Activated CD4-positive, alpha-beta memory T cell treated with anti-CD3 and anti-CD28 coated beads for 36 hours (primary cell): ENCODE data around the gene CELA1. TPM values are rescaled to one million over a fixed set of nuclear protein-coding genes. Genes with fewer than 3 reads are reported as not detected.
"Not testable (repeated sequence)": the region's sequence is repeated elsewhere in the genome, so short reads cannot be mapped to it uniquely, and the experiment has no call there.

Experiments
- CTCF ChIA-PET: fragments of 350-600 bp; sonication (Branson Sonifier 250); formaldehyde crosslinking; loops from one replicate; lab custom pipeline; 2021; ENCODE audit warnings: antibody characterized with exemption, inconsistent platforms; lab: Charles Lee
- POLR2A ChIA-PET: fragments of 350-600 bp; sonication (Branson Sonifier 250); formaldehyde crosslinking; loops from one replicate; lab custom pipeline; 2021; ENCODE audit warnings: antibody characterized with exemption; lab: Charles Lee
- DNase-seq: peaks from one replicate; pipeline ENCODE4 v3.0.0-alpha.2; 2020
- H3K27ac Mint-ChIP-seq: one replicate; pipeline ENCODE4 v1.8.0; 2021; ENCODE audit warnings: mixed read lengths
- H3K27me3 Mint-ChIP-seq: one replicate; pipeline ENCODE4 v1.8.0; 2021; ENCODE audit warnings: mixed read lengths
- H3K36me3 Mint-ChIP-seq: one replicate; pipeline ENCODE4 v1.8.0; 2021; ENCODE audit warnings: mixed read lengths
- H3K4me1 Mint-ChIP-seq: one replicate; pipeline ENCODE4 v1.8.0; 2021; ENCODE audit warnings: low read depth, mixed read lengths
- H3K4me3 Mint-ChIP-seq: one replicate; pipeline ENCODE4 v1.8.0; 2021; ENCODE audit warnings: mild to moderate bottlenecking, mixed read lengths
- H3K9me3 Mint-ChIP-seq: one replicate; pipeline ENCODE4 v1.8.0; 2021; ENCODE audit warnings: mixed read lengths
- intact Hi-C: fragments of 100-400 bp; cut with micrococcal nuclease; formaldehyde crosslinking; loops from one replicate; pipeline ENCODE4 v1.15.1; 2023
- total RNA-seq, 2 experiments: library from RNA; stranded (reverse); gene quantifications; one replicate each; pipeline ENCODE4 v1.2.3, GENCODE V29; 2021

The CELA1 gene
- total RNA-seq, 2 experiments from 2014 or later: 0.24 TPM; not detected in 1

- POLR2A ChIA-PET, H3K27ac Mint-ChIP-seq, H3K36me3 Mint-ChIP-seq, intact Hi-C loops, CTCF ChIA-PET, H3K4me3 Mint-ChIP-seq, H3K9me3 Mint-ChIP-seq, DNase-seq, H3K4me1 Mint-ChIP-seq, H3K27me3 Mint-ChIP-seq: not testable (repeated sequence)
Measured at GRCh38 chr12:51337336-51337735, 9.1 kb downstream of the CELA1 start.

GRCh38 chr12:51335931-51336330 is 10.5 kb downstream of the CELA1 start:
- ChIA-PET POLR2A (no interaction called here), CTCF (interaction anchor here (0.6 kb wide), 1 partner anchor 437 kb away, joined by 3 read pairs; no protein-coding TSS in a partner anchor)
- Mint-ChIP-seq H3K27ac (no peak overlapping the region), H3K4me1 (no peaks in the 10 kb centered on the region), H3K4me3 (no peak overlapping the region), H3K36me3 (no peaks in the 10 kb centered on the region), H3K9me3 (no peaks in the 10 kb centered on the region), H3K27me3 (no peaks in the 10 kb centered on the region)
- intact Hi-C loops: no loop called here
- no peak for DNase-seq

DNA sequence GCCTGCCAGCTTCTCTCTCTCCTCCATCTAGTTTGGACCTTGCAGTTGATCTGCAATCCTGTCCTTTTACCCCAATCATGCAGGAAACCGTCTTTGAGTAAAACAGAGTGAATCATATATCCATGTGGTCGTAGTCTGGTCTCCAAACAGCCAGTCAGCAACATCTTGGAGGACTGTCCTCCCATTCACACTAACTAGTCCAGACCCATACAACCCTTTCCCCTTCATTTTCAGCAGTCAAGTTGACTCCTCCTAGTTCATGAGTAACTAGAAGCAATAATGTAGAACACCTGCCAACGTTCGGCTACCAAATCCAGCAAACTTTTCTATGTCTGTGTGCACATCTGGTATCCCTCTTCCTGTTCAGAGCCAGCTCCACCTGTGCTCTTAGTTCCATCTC is 11.7 kb downstream of the CELA1 start:
- Mint-ChIP-seq H3K36me3 (no peaks in the 10 kb centered on the region), H3K27me3 (no peaks in the 10 kb centered on the region), H3K4me1 (peaks cover 7% of the 10 kb centered on the region), H3K9me3 (no peaks in the 10 kb centered on the region), H3K4me3 (no peak overlapping the region), H3K27ac (no peak overlapping the region)
- intact Hi-C loops: no loop called here
- DNase-seq: no peak
- CTCF ChIA-PET: interaction anchor here (0.6 to 0.9 kb wide), 2 partner anchors 46 to 65 kb away, joined by 3 read pairs; no protein-coding TSS in a partner anchor
- POLR2A ChIA-PET: no interaction called here

DNA sequence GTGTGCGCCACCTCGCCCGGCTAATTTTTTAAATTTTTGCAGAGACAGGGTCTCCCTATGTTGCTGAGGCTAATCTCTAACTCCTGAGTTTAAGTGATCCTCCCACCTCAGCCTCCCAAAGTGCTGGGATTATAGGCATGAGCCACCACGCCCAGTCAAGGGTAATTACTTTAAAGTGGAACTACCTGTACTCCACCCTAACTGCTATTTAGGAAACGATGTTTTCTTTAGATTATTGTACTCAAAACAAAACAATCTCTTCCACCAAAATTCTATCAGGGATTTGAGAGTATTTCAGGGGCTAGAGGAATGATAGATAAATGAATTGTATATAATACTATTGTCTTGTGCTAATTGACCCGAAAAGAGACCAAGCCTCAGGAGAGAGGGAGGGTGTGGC is 12.9 kb downstream of the CELA1 start:
- ChIA-PET POLR2A (no interaction called here), CTCF (interaction anchor here (1.0 kb wide), 1 partner anchor 93 kb away, joined by 3 read pairs; no protein-coding TSS in a partner anchor)
- Mint-ChIP-seq H3K4me1 (peaks cover 18% of the 10 kb centered on the region), H3K27me3 (no peaks in the 10 kb centered on the region), H3K9me3 (no peaks in the 10 kb centered on the region), H3K36me3 (no peaks in the 10 kb centered on the region), H3K27ac (no peak overlapping the region), H3K4me3 (no peak overlapping the region)
- no peak for DNase-seq
- intact Hi-C loops: no loop called here

DNA sequence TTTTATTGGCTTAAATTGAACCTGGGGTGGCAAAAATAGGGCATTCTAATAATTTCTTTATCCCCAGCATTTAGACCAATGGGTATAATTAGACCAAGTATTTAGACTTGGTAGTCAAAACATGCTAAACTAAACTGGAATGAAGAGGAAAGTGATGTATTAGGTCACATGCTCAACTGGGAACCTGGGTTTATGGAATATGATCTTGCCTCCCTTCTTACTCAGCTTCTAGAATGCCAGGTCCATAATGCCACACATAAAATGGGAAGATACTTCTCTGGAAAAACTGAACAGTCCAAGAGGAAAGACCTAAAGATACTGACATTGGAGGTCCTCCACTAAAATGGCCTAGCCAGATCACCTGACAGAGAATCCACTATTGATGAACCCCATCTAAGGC is 16.3 kb downstream of the CELA1 start:
- Mint-ChIP-seq H3K36me3 (no peaks in the 10 kb centered on the region), H3K4me3 (no peak overlapping the region), H3K9me3 (no peaks in the 10 kb centered on the region), H3K27me3 (no peaks in the 10 kb centered on the region), H3K27ac (peak overlapping the region; percentile 50), H3K4me1 (peaks cover 47% of the 10 kb centered on the region)
- intact Hi-C loops: no loop called here
- POLR2A ChIA-PET: interaction anchor here (0.6 kb wide), 1 partner anchor 1240 kb away, joined by 3 read pairs; no protein-coding TSS in a partner anchor
- no peak for DNase-seq
- CTCF ChIA-PET: interaction anchor here (0.6 to 4.1 kb wide), 2 partner anchors 11 to 22 kb away, joined by 4 to 38 read pairs; no protein-coding TSS in a partner anchor

DNA sequence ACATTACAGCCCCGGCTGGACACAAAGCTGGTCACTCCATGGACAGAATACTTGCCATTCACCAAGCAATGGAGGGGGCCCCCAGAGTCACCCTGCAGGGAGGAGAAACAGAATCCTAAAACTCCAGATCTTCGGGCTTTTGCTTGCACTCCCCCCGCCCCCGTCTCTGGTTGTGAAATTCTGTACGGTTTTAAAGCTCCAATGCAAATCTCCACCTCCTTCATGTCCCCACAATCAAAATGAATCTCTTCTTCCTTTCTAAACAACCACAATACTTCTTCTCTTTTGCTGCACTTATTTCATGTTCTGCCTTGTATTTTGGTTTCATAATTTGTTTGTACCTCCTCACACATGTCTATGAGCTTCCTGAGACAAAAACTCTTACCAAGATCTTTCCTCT is 16.7 kb downstream of the CELA1 start:
- Mint-ChIP-seq H3K27me3 (no peaks in the 10 kb centered on the region), H3K9me3 (no peaks in the 10 kb centered on the region), H3K4me3 (peak overlapping the region; percentile 31), H3K36me3 (no peaks in the 10 kb centered on the region), H3K27ac (peak overlapping the region; percentile 50), H3K4me1 (peaks cover 51% of the 10 kb centered on the region)
- ChIA-PET POLR2A (interaction anchor here (0.6 kb wide), 1 partner anchor 1240 kb away, joined by 3 read pairs; no protein-coding TSS in a partner anchor), CTCF (interaction anchor here (0.6 to 4.1 kb wide), 2 partner anchors 12 to 23 kb away, joined by 4 to 38 read pairs; no protein-coding TSS in a partner anchor)
- peak; percentile 45 for DNase-seq
- intact Hi-C loops: no loop called here

DNA sequence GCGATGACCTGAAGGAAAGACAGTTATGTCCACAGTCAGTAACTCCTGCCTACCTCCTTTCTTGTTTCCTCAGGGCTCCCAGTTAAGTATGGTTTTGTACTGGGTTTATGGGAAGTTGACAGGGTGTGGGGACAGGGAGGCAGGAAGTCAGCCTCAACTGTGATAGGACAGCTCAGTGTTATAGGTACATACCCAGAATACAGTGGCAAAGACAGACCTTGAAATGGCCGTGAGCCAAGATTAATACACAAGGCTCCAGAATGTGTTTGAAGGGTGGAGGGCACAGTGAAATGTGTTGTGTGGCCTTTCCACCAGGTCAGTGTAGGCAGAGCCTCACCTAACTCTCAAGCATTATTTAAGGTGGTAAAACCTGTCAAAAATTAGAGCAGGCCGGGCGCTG is 17.9 kb downstream of the CELA1 start:
- DNase-seq: no peak
- Mint-ChIP-seq H3K4me3 (no peak overlapping the region), H3K9me3 (no peaks in the 10 kb centered on the region), H3K36me3 (peaks cover 1% of the 10 kb centered on the region), H3K27me3 (no peaks in the 10 kb centered on the region), H3K4me1 (peaks cover 56% of the 10 kb centered on the region), H3K27ac (peak overlapping the region; percentile 57)
- ChIA-PET CTCF (interaction anchor here (0.7 to 3.2 kb wide), 2 partner anchors 13 to 239 kb away, joined by 3 to 16 read pairs; no protein-coding TSS in a partner anchor), POLR2A (no interaction called here)
- intact Hi-C loops: no loop called here

GRCh38 chr12:51326698-51327439 is 19.6 kb downstream of the CELA1 start:
- Mint-ChIP-seq H3K27me3 (no peaks in the 10 kb centered on the region), H3K4me3 (peak overlapping the region; percentile 52), H3K27ac (peak overlapping the region; percentile 90), H3K9me3 (no peaks in the 10 kb centered on the region), H3K36me3 (peaks cover 15% of the 10 kb centered on the region), H3K4me1 (peaks cover 65% of the 10 kb centered on the region)
- ChIA-PET CTCF (interaction anchor here (1.0 to 3.2 kb wide), 2 partner anchors 14 to 25 kb away, joined by 5 to 16 read pairs; no protein-coding TSS in a partner anchor), POLR2A (interaction anchor here (0.5 to 0.7 kb wide), 4 partner anchors 41 to 310 kb away, joined by 3 to 5 read pairs (median 3); partner anchors contain the start of gene SLC11A2)
- no peak for DNase-seq
- intact Hi-C loops: no loop called here

DNA sequence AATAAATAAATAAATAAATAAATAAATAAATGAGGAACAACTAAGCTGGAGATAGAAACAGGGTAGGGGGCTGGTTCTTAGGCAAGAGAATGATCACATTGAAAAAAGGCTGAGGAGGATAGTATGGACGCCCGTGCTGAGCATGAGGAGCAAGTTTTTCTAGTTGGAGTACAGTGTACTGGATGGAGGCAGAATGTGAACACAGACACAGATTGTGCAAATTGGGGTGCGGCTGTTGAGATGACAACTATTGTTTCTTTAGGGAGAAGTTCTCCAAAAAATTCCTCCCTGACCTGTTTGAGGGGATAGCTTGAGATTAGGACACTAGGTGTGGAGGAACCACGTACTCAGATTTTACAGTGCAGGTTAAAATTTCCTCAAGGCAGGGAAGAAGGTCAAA is 21.5 kb downstream of the CELA1 start:
- H3K27ac Mint-ChIP-seq: peak overlapping the region; percentile 69
- H3K36me3 Mint-ChIP-seq: peaks cover 26% of the 10 kb centered on the region
- intact Hi-C loops: loop anchor here (5.0 kb wide), 4 partner anchors 243 to 1573 kb away; partner anchors contain the start of genes CSRNP2, LETMD1 and SLC11A2
- H3K9me3 Mint-ChIP-seq: no peaks in the 10 kb centered on the region
- CTCF ChIA-PET: interaction anchor here (3.2 kb wide), 1 partner anchor 16 kb away, joined by 17 read pairs; no protein-coding TSS in a partner anchor
- peak overlapping the region; percentile 44 for H3K4me3 Mint-ChIP-seq
- no peak for DNase-seq
- H3K4me1 Mint-ChIP-seq: peaks cover 79% of the 10 kb centered on the region
- POLR2A ChIA-PET: no interaction called here
- H3K27me3 Mint-ChIP-seq: no peaks in the 10 kb centered on the region

DNA sequence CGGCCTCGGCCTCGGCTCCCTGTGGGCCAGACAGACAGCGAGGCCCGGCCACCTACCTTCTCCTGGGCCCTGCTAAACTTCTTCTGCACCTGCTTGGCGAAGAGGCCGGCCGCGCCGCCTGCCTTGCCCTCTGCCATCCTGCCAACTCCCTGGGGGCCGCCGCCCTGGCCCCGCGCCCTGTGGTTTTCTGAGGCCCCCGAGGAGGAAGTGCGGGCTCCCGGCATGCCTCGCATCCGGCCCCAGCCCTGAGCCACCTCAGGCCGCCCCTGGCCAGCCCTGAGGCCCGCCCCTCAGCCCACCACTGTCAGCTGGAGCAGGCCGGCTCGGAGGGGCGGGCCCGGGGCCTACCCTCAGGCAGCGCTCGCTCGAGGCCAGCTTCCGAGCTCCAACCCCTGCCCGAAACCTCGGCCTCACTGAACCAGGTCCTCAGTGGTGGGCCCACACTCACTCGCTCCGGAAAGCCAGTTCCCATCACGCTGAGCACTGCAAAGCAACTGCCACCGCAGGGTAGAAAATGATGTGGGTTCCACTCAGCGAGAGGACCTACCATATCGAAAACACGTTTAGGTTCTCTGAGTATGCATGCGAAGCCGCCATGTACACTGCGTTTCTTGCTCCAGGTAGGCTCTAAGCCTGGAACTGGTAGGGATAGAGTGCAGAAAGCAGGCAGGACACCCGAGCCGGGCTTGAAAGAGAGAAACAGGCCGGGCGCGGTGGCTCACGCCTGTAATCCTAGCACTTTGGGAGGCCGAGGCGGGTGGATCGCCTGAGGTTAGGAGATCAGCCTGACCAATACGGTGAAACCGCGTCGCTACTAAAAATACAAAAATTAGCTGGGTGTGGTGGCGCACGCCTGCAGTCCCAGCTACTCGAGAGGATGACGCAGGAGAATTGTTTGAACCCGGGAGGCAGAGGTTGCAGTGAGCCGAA is 22.2 kb downstream of the CELA1 start, which contains the start of gene BIN2:
BIN2 (minus strand) TSS at position 209 of the 930 bp plus-strand sequence; CDS start at position 137, 72 bp downstream.
- peak within 1 kb of the TSS; percentile 94 for H3K4me3 Mint-ChIP-seq
- intact Hi-C loops: loop anchor here (2.0 to 5.0 kb wide), 6 partner anchors 17 to 1572 kb away; partner anchors contain the start of genes CSRNP2, LETMD1, SLC11A2 and SMAGP
- H3K4me1 Mint-ChIP-seq: peaks cover 79% of the 10 kb centered on the region
- ChIA-PET POLR2A (interaction anchor here (0.6 to 2.2 kb wide), 2 partner anchors 16 to 106 kb away, joined by 3 to 8 read pairs; partner anchors contain the start of gene POU6F1), CTCF (interaction anchor here (1.1 to 3.2 kb wide), 2 partner anchors 17 to 75 kb away, joined by 3 to 17 read pairs; no protein-coding TSS in a partner anchor)
- DNase-seq: peak; percentile 87
- H3K27ac Mint-ChIP-seq: peak within 1 kb of the TSS; percentile 99
- H3K36me3 Mint-ChIP-seq: peaks cover 26% of the 10 kb centered on the region
- H3K9me3 Mint-ChIP-seq: no peaks in the 10 kb centered on the region
- no peaks in the 10 kb centered on the region for H3K27me3 Mint-ChIP-seq
